ENCODE data around the gene MAST1. TPM values are rescaled to one million over a fixed set of nuclear protein-coding genes. Genes with fewer than 3 reads are reported as not detected.

The MAST1 gene
- 0.48 TPM for polyA plus RNA-seq (2013, experiment 1 of 2)
- polyA plus RNA-seq (2013, experiment 2 of 2): 0.29 TPM

GRCh38 chr19:12838182-12838885 is at the start of gene MAST1:
Gene MAST1, plus strand, starts transcription at chr19:12838515. Its CDS starts 58 bp downstream, at chr19:12838573.
- H3K4me3 ChIP-seq (ENCODE audit: insufficient read depth in 1 of 2, low read depth in 1 of 2, low read length in 2 of 2): peak within 1 kb of the TSS in 1 of 2 experiments; percentile 42

GRCh38 chr19:12788682-12789097 is 49.6 kb upstream of the MAST1 start:
- 9% methylated on average over 7 of the region's 12 CpGs for WGBS
- no peak overlapping the region for H3K23ac ChIP-seq (ENCODE audit: low read length in 2 of 2)
- peak overlapping the region; percentile 3 for H2AFZ ChIP-seq (ENCODE audit: low read depth, low read length)
- H2BK15ac ChIP-seq (ENCODE audit: low read depth, poor library complexity, severe bottlenecking): peak overlapping the region; percentile 83
- H3K4me2 ChIP-seq (ENCODE audit: low read length, poor library complexity, severe bottlenecking): peak overlapping the region; percentile 81
- peak overlapping the region; percentile 86 for H2AK5ac ChIP-seq (ENCODE audit: low read length, severe bottlenecking)
- peak overlapping the region; percentile 90 to 95 for H3K4ac ChIP-seq (ENCODE audit: low read depth in 1 of 2, low read length in 2 of 2)
- peak overlapping the region; percentile 59 for H2BK120ac ChIP-seq (ENCODE audit: low read depth, low read length)
- H2BK12ac ChIP-seq (ENCODE audit: low read length in 2 of 2): peak overlapping the region; percentile 97 to 100
- peak; percentile 88 for DNase-seq
- H3K9me3 ChIP-seq (ENCODE audit: control insufficient read depth, low read length): no peaks in the 10 kb centered on the region
- peak overlapping the region; percentile 84 for H4K8ac ChIP-seq (ENCODE audit: low read length)
- H3K4me3 ChIP-seq (ENCODE audit: insufficient read depth in 1 of 2, low read depth in 1 of 2, low read length in 2 of 2): peak overlapping the region in 1 of 2 experiments; percentile 74
- peaks cover 0 to 3% of the 10 kb centered on the region in 2 experiments for H3K36me3 ChIP-seq (ENCODE audit: control insufficient read depth in 1 of 2, insufficient read depth in 2 of 2, low read depth in 1 of 2, low read length in 2 of 2)
- H3K79me1 ChIP-seq (replicated peaks; ENCODE audit: low read length, poor library complexity, severe bottlenecking): no peaks in the 10 kb centered on the region
- H4K91ac ChIP-seq (ENCODE audit: low read length): peak overlapping the region; percentile 98
- no peak overlapping the region for H3K14ac ChIP-seq (ENCODE audit: low read length in 2 of 2)
- H2BK5ac ChIP-seq (ENCODE audit: low read depth, low read length, poor library complexity, severe bottlenecking): peak overlapping the region; percentile 74
- H3K27me3 ChIP-seq (ENCODE audit: control insufficient read depth in 1 of 2, insufficient read depth in 1 of 2, low read length in 2 of 2): no peaks in the 10 kb centered on the region
- peak overlapping the region; percentile 90 for H3K9ac ChIP-seq (ENCODE audit: low read length)
- peak overlapping the region; percentile 30 to 93 for H3K18ac ChIP-seq (ENCODE audit: low read depth in 1 of 2, low read length in 2 of 2)
- peaks cover 45% of the 10 kb centered on the region for H3K4me1 ChIP-seq (ENCODE audit: control insufficient read depth, insufficient read depth, low read depth, low read length)
- H3K27ac ChIP-seq (ENCODE audit: low read length, poor library complexity, severe bottlenecking): peak overlapping the region; percentile 96

More at GRCh38 chr19:12838182-12838885, at the start of gene MAST1:
- Histone ChIP-seq H4K91ac (ENCODE audit: low read length) (no peak within 1 kb of the TSS), H3K18ac (ENCODE audit: low read depth in 1 of 2, low read length in 2 of 2) (no peak within 1 kb of the TSS), H3K9me3 (ENCODE audit: control insufficient read depth, low read length) (no peaks in the 10 kb centered on the region), H3K23ac (ENCODE audit: low read length in 2 of 2) (peak within 1 kb of the TSS in 1 of 2 experiments; percentile 56), H3K14ac (ENCODE audit: low read length in 2 of 2) (no peak within 1 kb of the TSS), H2AFZ (ENCODE audit: low read depth, low read length) (peak within 1 kb of the TSS; percentile 23), H2BK12ac (ENCODE audit: low read length in 2 of 2) (no peak within 1 kb of the TSS), H2BK15ac (ENCODE audit: low read depth, poor library complexity, severe bottlenecking) (no peak within 1 kb of the TSS), H3K4ac (ENCODE audit: low read depth in 1 of 2, low read length in 2 of 2) (no peak within 1 kb of the TSS), H3K9ac (ENCODE audit: low read length) (no peak within 1 kb of the TSS), H3K27me3 (ENCODE audit: control insufficient read depth in 1 of 2, insufficient read depth in 1 of 2, low read length in 2 of 2) (peaks cover 87 to 93% of the 10 kb centered on the region in 2 experiments), H3K27ac (ENCODE audit: low read length, poor library complexity, severe bottlenecking) (no peak within 1 kb of the TSS), H2BK5ac (ENCODE audit: low read depth, low read length, poor library complexity, severe bottlenecking) (no peak within 1 kb of the TSS), H3K79me1 (replicated peaks; ENCODE audit: low read length, poor library complexity, severe bottlenecking) (no peaks in the 10 kb centered on the region), H2BK120ac (ENCODE audit: low read depth, low read length) (no peak within 1 kb of the TSS), H3K4me1 (ENCODE audit: control insufficient read depth, insufficient read depth, low read depth, low read length) (peaks cover 26% of the 10 kb centered on the region), H3K36me3 (ENCODE audit: control insufficient read depth in 1 of 2, insufficient read depth in 2 of 2, low read depth in 1 of 2, low read length in 2 of 2) (no peaks in the 10 kb centered on the region), H3K4me2 (ENCODE audit: low read length, poor library complexity, severe bottlenecking) (peak within 1 kb of the TSS; percentile 41), H2AK5ac (ENCODE audit: low read length, severe bottlenecking) (no peak within 1 kb of the TSS), H4K8ac (ENCODE audit: low read length) (no peak within 1 kb of the TSS)
- peak; percentile 21 for DNase-seq
- WGBS: 1% methylated on average over 54 of the region's 69 CpGs

GRCh38 chr19:12789098-12789903 is 49.0 kb upstream of the MAST1 start:
- peak overlapping the region; percentile 90 for H3K9ac ChIP-seq (ENCODE audit: low read length)
- peak overlapping the region in 1 of 2 experiments; percentile 14 for H3K23ac ChIP-seq (ENCODE audit: low read length in 2 of 2)
- peaks cover 0 to 3% of the 10 kb centered on the region in 2 experiments for H3K36me3 ChIP-seq (ENCODE audit: control insufficient read depth in 1 of 2, insufficient read depth in 2 of 2, low read depth in 1 of 2, low read length in 2 of 2)
- H3K27me3 ChIP-seq (ENCODE audit: control insufficient read depth in 1 of 2, insufficient read depth in 1 of 2, low read length in 2 of 2): no peaks in the 10 kb centered on the region
- peaks cover 43% of the 10 kb centered on the region for H3K4me1 ChIP-seq (ENCODE audit: control insufficient read depth, insufficient read depth, low read depth, low read length)
- H4K8ac ChIP-seq (ENCODE audit: low read length): peak overlapping the region; percentile 81
- peak overlapping the region; percentile 100 for H2BK120ac ChIP-seq (ENCODE audit: low read depth, low read length)
- H2BK5ac ChIP-seq (ENCODE audit: low read depth, low read length, poor library complexity, severe bottlenecking): peak overlapping the region; percentile 84
- H3K4ac ChIP-seq (ENCODE audit: low read depth in 1 of 2, low read length in 2 of 2): peak overlapping the region; percentile 80 to 90
- H3K14ac ChIP-seq (ENCODE audit: low read length in 2 of 2): peak overlapping the region; percentile 44 to 47
- no peak overlapping the region for H2AFZ ChIP-seq (ENCODE audit: low read depth, low read length)
- H2BK15ac ChIP-seq (ENCODE audit: low read depth, poor library complexity, severe bottlenecking): peak overlapping the region; percentile 18
- peak overlapping the region; percentile 96 for H3K27ac ChIP-seq (ENCODE audit: low read length, poor library complexity, severe bottlenecking)
- no peaks in the 10 kb centered on the region for H3K9me3 ChIP-seq (ENCODE audit: control insufficient read depth, low read length)
- no peaks in the 10 kb centered on the region for H3K79me1 ChIP-seq (replicated peaks; ENCODE audit: low read length, poor library complexity, severe bottlenecking)
- DNase-seq: peak; percentile 67
- H3K4me3 ChIP-seq (ENCODE audit: insufficient read depth in 1 of 2, low read depth in 1 of 2, low read length in 2 of 2): peak overlapping the region; percentile 50 to 99
- H2BK12ac ChIP-seq (ENCODE audit: low read length in 2 of 2): peak overlapping the region; percentile 11 to 97
- peak overlapping the region; percentile 30 to 93 for H3K18ac ChIP-seq (ENCODE audit: low read depth in 1 of 2, low read length in 2 of 2)
- H3K4me2 ChIP-seq (ENCODE audit: low read length, poor library complexity, severe bottlenecking): peak overlapping the region; percentile 81
- WGBS: 4% methylated on average over 42 of the region's 46 CpGs
- peak overlapping the region; percentile 60 for H2AK5ac ChIP-seq (ENCODE audit: low read length, severe bottlenecking)
- H4K91ac ChIP-seq (ENCODE audit: low read length): peak overlapping the region; percentile 98
